Effector CD4-positive, alpha-beta T cell (primary cell): ENCODE measurements around the gene C14orf180. TPM values are rescaled to one million over a fixed set of nuclear protein-coding genes. Genes with fewer than 3 reads are reported as not detected.

Experiments
- DNase-seq: peaks from one replicate; pipeline ENCODE4 v3.0.0-alpha.2; 2020
- total RNA-seq: gene quantifications from one replicate; lab custom pipeline; 2026; lab: John Stamatoyannopoulos, UW

Gene C14orf180
- not detected for total RNA-seq

GRCh38 chr14:104579507-104579906 lies at the start of gene C14orf180:
Gene C14orf180, plus strand, starts transcription at chr14:104579764. Its CDS starts 6,667 bp downstream, at chr14:104586431.
- DNase-seq = no peak

DNA sequence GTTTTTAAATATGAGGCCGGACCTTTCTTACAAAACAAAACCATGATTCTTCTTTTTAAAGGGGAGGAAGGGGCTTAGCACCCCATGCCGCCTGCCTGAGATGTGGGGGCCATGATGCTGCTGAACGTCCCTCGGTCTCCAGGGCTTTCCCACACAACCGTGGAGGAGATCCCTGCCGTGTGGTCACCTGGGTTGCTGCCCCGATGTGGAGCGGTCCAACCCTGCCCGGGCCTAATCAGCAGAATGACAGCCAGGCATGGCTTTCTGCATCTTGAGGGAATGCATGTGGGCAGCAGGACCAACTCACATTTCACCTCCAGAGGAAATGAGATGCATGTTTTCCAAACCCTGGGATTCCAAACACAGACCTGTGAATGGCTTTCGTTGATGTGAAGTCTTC lies 48.9 kb upstream of the C14orf180 start:
- DNase-seq = no peak

GRCh38 chr14:104531421-104532190 lies 48.0 kb upstream of the C14orf180 start:
- no peak for DNase-seq

DNA sequence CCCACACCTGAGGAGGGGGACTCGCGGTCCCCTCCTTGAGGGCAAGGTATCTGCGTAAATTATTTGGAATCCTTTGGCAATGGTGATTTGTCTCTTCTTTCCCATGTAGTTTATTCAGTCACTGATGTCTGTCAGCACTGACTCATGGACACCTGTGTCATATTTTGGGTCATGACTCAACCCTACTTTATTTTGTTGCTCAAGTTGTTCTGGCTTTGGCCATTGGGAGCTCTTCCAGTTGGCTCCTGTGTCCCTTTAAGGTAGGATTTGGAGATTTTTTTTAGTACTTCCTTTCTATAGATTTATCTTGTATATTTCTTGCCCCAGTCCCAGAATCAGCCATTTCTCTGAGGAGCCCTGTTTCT lies 47.4 kb upstream of the C14orf180 start:
- DNase-seq = no peak

DNA sequence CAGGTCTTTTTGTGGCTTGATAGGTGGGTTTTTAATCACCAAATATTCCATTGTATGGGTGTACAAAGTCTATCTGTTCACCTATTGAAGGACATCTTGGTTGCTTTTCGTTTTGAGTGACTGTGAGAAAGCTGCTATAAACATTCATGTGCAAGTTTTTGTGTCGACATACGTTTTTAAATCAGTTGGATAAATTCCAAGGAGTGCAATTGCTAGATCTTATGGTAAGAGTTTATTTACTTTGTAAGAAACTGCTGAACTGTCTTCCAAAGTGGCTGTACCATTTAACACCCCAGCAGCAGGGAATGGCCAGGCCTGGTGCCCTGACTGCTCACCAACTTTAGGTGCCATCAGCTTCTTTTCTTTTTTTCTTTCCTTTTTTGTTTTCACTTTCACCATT lies 45.5 kb upstream of the C14orf180 start:
- DNase-seq = no peak

- DNase-seq = no peak
Measured at GRCh38 chr14:104536942-104537612, 42.5 kb upstream of the C14orf180 start.

DNA sequence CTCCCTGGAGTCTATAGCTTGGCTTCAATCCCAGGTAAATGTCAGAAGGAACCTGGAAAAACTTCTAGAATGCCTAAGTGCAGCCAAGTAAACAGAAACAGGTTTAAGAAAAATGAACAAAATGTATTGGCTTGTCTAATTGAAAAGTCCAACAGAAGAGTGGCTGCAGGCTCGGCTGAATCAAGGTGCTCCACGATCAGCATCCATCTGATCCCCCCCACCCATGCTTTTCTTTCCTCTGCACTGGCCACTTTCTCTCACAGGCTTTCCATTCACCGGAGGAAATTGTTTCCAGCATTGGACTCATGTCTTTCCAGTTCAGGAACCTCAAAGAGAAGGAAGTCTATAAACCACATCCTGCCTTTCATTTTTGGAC lies 42.0 kb upstream of the C14orf180 start:
- no peak for DNase-seq

DNA sequence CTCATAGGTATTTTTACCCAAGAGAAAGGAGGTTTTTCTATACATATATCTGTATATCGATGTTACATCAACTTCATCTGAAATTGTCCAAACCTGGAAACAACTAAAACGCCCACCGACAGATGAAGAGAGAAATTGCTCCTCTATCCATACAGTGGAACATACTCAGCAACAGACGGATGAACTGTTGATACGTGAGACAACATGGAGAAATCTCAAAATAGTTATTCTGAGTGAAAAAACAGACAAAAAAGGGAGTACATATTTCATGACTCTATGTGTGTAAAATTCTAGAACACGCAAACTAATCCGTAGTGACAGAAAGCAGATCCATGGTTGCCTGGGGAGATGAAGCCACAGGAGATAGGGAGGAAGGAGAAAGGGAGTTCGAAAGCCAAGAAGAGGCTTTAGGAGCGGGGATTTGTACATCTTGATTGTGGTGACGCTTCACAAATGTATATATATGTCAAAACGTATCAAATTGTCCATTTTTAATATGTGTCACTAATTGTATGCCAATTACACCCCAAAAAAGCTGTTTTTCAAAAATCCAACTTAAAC lies 37.6 kb upstream of the C14orf180 start:
- DNase-seq = no peak

DNA sequence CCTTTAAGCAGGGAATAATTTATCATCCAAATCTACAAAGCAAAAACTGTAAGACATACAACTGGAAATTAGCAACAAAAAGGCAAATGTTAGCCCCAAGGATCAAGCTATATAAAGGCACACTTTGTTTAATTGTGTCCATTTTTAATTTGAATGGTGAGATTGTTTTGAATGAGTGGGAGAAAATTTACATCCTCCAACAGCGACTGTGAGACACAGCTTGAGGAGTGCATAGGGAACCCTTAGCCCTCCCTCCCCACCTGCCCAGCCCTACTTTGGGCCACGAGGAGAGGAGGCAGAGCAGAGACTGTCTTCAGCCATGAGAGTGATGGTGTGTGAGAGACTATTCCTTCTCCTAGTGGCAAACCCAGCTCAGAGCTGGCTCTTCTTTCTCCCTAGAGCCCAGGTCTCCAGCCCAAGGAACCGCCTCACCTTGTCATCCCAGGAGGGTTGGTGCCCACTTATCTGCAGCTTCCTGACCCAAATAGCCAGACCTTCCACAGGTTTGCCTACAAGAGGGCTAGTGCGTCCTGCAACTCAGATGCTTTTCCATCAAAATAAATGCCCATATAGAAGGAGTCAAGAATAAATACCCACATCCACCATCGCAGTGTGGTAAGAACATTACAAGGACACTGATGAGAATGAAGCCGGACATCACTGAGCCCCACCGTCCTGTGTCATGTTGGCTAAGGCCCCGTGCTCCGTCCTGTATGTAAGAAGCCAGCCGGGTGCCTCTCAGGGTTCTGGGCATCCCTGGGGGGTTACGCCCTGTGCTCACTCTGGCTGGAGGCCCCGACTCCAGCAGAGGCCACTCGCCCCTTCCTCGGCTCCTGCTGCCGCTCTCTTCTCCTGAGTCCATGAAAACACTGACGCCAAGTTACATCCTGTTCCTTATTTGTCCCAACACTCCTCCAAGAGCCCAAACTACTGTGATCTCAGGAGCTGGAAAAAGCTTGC lies 36.4 kb upstream of the C14orf180 start:
- DNase-seq = no peak

DNA sequence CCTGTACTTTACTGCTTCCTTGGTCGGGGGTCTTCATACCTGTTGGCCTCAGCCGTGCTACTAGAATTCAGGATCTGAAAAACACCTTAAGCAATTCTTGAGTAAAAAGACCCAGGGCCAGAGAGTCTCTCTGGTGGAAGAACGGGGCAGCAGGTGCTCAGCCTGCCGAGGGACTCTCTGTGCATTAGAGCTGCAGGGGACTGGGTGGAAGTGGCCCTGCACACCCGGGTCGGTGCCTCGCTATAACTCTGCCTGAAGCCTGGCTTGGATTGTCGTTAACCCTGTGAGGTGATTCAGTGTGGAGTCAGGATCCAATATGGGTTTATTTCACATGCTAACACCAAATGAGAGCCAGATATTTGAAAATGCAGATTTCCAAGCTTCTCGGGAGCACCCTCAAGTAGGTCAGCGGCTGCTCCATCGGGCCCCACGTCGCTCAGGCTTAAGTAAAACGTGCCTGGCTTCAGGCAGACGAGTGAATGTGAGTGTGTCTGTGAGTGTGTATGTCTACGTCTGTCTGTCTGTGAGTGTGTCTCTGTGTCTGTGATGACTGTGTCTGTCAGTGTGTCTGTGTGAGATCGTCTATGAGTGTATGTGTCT lies 35.1 kb upstream of the C14orf180 start:
- DNase-seq = no peak

- DNase-seq = no peak
Measured at GRCh38 chr14:104545151-104545941, 34.2 kb upstream of the C14orf180 start.

GRCh38 chr14:104545942-104546501 lies 33.5 kb upstream of the C14orf180 start:
- no peak for DNase-seq

GRCh38 chr14:104546591-104547309 lies 32.8 kb upstream of the C14orf180 start:
- no peak for DNase-seq

- DNase-seq = no peak
Measured at GRCh38 chr14:104547310-104547997, 32.1 kb upstream of the C14orf180 start.

DNA sequence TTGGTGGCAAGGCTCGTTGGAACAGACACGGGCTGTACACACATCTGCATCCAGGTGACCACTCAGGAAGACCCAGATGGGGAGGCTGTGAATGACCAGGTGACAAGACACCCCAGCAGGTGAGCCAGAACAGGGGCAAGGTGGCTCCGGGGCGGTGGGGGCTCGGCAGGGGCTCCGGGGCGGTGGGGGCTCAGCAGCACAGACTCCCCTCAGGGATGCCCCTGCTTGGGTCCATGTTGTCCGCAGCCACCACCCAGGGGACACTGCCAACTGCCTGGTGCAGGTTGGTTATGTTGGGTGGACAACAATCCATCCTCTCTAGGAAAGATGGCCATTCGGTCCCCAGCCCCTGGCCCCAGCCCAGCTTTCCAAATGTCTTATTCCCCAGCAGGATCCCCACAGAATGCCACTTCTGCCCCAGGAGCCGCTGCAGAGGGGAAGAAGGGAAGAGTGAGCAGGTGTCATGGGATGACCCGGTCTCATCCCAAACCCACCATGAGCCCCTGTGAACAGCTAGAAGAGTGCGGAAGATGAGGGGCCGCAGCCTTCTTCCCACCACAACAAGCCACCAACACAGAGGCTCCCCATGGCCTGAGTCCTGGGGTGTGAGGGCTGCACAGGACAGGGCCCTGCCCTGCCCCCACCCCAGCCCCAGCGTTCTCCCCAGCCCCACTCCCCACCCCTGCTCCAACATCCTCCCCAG lies 31.4 kb upstream of the C14orf180 start:
- DNase-seq = no peak

- no peak for DNase-seq
Measured at GRCh38 chr14:104548802-104549535, 30.6 kb upstream of the C14orf180 start.

DNA sequence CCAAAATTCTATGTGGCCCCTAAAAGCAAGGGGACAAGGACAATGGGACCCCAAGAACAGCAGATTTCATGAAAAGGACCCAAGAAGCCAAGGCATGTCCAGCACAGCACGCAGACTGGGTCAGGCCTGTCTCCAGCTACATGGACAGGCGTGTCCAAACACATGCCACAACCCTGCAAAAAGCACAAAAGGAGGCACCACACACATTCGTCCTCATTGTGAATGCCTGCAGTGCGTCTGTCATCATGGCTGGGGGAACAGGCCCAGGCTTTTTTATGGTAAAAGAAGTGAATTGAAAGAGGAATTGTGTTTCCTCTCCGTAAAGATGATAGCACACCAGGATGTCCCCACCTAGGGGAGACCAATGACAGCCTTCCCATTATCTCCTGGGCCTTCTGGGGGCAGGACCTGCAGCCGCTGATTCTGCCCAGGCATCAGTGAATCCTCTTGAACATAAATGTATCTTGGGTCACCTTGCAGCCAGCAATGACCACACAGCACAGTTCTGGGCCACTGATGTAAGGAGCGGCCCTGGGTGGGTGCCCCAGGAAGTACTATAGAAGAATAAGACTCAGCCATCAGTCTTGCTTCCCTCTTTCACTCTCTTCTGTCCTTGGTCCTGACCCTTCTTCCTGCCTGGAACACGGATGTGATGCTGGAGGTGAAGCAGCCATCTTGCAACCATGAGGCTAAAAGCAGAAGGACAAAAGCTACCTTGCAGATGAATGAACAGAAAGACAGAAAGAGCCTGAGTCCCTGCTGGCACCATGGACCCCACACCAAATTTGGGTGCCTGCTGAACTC lies 29.8 kb upstream of the C14orf180 start:
- no peak for DNase-seq
